GM10266 (cell line): ENCODE results near the gene MRPL44.
A peak's percentile ranks its signal among the peaks of the same experiment; 100 is the strongest.

ENCODE experiments used
- DNase-seq: peaks from one replicate; pipeline ENCODE4 v3.0.0; 2012; ENCODE audit errors: extremely low spot score
- CTCF ChIP-seq: IDR thresholded peaks from 2 replicates; pipeline ENCODE4 v1.5.1; 2012; ENCODE audit warnings: mild to moderate bottlenecking, low read depth; ENCODE audit not compliant: control insufficient read depth, insufficient read depth; ENCODE audit errors: missing control alignments

Gene MRPL44

GRCh38 chr2:223981241-223981640 is 24.0 kb downstream of the MRPL44 start:
- no peak for TF ChIP-seq CTCF
- DNase-seq = no peak

- TF ChIP-seq CTCF = peak; percentile 8
- DNase-seq = no peak
Measured at GRCh38 chr2:223989206-223989855, 32.1 kb downstream of the MRPL44 start.

- no peak for TF ChIP-seq CTCF
- no peak for DNase-seq
Measured at GRCh38 chr2:223989856-223990232, 32.6 kb downstream of the MRPL44 start.

- TF ChIP-seq CTCF = no peak
- DNase-seq = no peak
Measured at GRCh38 chr2:223991611-223992010, 34.3 kb downstream of the MRPL44 start.

- TF ChIP-seq CTCF = peak; percentile 83
- peak; percentile 62 for DNase-seq
Measured at GRCh38 chr2:223993634-223994232, 36.5 kb downstream of the MRPL44 start.

- no peak for TF ChIP-seq CTCF
- DNase-seq = no peak
Measured at GRCh38 chr2:223994562-223995162, 37.4 kb downstream of the MRPL44 start.

- no peak for TF ChIP-seq CTCF
Measured at GRCh38 chr2:223995569-223995968, 38.3 kb downstream of the MRPL44 start.

More at GRCh38 chr2:223995569-223995968, 38.3 kb downstream of the MRPL44 start:
- no peak for DNase-seq
